Measurements from ENCODE around the gene NCKAP5.
A peak's percentile ranks its signal among the peaks of the same experiment; 100 is the strongest.

NCKAP5 gene

GRCh38 chr2:133568172-133568571 lies at the start of gene NCKAP5:
NCKAP5 (minus strand) TSS chr2:133568463; CDS start chr2:133517526, 50,937 bp downstream.
- intact Hi-C loops (cut with DNase I), result loop anchor here (10.0 kb wide), 2 partner anchors 217 to 1023 kb away; no protein-coding TSS in a partner anchor

DNA sequence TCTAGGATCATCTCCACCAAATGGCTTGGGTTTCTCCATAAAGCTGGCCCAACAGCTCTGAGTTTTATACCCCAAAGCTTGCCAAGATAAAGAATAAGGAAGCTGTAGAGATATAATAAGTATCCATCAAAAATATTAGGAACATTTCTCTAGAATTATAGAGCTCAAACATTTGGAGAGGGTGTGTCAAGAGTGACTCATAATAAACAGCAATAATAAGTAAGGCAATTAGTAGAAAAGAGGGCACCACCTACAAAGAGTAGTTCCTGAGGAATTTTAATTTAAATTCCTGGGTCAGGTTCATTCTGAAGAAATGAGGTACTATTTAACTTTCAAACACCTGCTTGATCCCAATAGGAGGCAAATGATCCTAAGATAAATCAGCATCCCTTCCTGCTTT lies 41.4 kb upstream of the NCKAP5 start:
- intact Hi-C loops (cut with DNase I), result no loop called here
- DNase-seq, result no peak

More at GRCh38 chr2:133568172-133568571, at the start of gene NCKAP5:
- DNase-seq, result peak; percentile 12 to 83 (median 57)

DNA sequence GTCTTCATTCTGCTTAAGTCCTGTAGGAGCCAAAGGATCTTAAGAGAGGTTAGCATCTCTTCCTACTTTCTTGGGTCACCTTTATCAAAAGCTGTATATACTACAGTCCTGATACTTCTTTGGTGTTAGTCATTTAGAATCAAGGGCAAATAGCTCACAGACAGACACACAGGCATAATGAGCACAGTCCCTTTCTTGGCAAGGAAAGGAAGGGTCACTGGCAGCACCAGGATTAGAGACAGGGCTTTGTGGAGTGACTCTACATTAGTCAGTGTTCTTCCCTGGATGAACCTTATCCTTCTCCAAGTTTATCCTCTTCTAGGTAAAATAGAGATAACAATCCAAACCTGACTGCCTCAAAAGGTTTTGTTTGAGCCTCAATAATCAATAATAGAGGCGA lies 40.0 kb upstream of the NCKAP5 start:
- no peak for DNase-seq
- intact Hi-C loops (cut with DNase I), result no loop called here

- no peak for DNase-seq
- intact Hi-C loops (cut with DNase I), result no loop called here
Observed at GRCh38 chr2:133607679-133608078, 39.4 kb upstream of the NCKAP5 start.

DNA sequence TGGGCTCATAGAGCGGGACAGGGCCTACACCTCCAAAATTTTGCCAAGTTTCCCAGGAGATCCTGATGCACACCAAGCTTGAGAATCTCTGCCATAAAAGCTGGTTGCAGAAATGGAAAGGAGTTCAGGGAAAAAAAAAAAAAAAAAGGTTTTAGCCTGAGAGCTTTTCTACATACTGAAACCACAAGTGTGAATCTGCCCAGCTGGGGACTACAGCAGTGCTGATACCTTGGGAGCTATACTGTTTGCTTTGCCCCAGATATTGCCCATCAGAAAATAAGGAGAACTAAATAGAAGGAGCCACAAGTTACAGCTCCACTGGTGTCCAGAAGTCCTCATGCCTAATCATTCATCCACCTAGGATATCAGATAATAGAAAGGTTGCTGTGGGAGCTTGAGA lies 38.4 kb upstream of the NCKAP5 start:
- DNase-seq, result no peak
- intact Hi-C loops (cut with DNase I), result no loop called here

GRCh38 chr2:133605766-133606137 lies 37.5 kb upstream of the NCKAP5 start:
- intact Hi-C loops (cut with DNase I), result no loop called here
- no peak for DNase-seq

DNA sequence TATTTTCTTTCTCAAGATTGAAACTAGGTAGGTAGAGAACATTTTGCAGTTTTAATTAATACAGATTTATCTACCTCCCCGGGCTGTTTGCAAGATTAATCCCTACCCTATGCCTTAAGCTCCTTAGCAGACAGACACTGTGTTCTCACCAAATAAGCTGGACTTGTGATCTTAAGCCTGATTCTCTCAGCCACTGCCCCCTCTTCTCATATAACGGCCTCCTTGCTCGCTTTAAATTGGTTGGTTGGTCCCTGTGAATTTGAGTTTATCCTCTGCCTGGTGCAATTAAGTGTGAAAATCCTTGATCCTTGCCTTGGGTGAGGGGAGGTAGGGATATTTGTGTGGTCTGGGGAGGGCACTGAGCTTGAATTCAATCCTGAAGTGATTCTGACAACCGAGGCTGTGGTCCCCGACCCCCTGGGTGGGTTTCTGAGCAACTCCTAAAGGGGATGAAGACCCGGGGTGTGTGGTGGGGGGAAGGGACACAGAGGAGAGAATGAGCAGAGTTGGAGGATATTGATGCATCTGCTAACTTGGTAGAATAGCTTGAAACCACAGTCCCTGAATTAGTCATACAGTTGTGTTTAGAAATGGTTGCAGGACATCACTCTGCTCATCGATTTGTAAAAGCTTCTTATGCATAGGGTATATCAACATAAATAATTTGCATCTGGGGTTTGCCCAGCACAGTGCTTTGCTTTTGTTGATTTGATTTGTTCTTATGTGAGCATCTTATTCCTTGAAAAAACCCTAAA lies 36.9 kb upstream of the NCKAP5 start:
- intact Hi-C loops (cut with DNase I), result no loop called here
- no peak for DNase-seq

DNA sequence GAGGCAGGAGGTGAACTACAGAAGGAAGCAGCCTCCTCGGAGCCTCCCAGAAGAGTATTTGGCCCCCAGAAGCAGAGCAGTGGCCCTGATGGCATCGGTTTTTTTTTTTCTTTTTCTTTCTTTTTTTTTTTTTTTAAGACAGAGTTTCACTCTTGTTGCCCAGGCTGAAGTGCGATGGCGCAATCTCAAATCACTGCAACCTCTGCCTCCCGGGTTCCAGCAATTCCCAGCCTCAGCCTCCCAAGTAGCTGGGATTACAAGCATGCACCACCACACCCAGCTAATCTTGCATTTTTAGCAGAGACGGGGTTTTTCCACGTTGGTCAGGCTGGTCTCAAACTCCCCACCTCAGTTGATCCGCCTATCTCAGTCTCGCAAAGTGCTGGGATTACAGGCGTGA lies 34.8 kb upstream of the NCKAP5 start:
- peak in 1 of 42 donors; percentile 41 for DNase-seq
- intact Hi-C loops (cut with DNase I), result loop anchor here (5.0 kb wide), 1 partner anchor 39 kb away; no protein-coding TSS in a partner anchor

GRCh38 chr2:133602538-133602937 lies 34.3 kb upstream of the NCKAP5 start:
- intact Hi-C loops (cut with DNase I), result loop anchor here (5.0 kb wide), 1 partner anchor 40 kb away; no protein-coding TSS in a partner anchor

GRCh38 chr2:133600266-133600928 lies 32.1 kb upstream of the NCKAP5 start:
- intact Hi-C loops (cut with DNase I), result loop anchor here (5.0 kb wide), 1 partner anchor 42 kb away; no protein-coding TSS in a partner anchor
- peak; percentile 19 to 94 (median 80) for DNase-seq

More at GRCh38 chr2:133602538-133602937, 34.3 kb upstream of the NCKAP5 start:
- peak in 8 of 42 donors; percentile 23 to 61 (median 35) for DNase-seq

GRCh38 chr2:133599811-133600210 lies 31.5 kb upstream of the NCKAP5 start:
- peak in 4 of 42 donors; percentile 8 to 29 (median 16) for DNase-seq
- intact Hi-C loops (cut with DNase I), result loop anchor here (5.0 kb wide), 1 partner anchor 42 kb away; no protein-coding TSS in a partner anchor

DNA sequence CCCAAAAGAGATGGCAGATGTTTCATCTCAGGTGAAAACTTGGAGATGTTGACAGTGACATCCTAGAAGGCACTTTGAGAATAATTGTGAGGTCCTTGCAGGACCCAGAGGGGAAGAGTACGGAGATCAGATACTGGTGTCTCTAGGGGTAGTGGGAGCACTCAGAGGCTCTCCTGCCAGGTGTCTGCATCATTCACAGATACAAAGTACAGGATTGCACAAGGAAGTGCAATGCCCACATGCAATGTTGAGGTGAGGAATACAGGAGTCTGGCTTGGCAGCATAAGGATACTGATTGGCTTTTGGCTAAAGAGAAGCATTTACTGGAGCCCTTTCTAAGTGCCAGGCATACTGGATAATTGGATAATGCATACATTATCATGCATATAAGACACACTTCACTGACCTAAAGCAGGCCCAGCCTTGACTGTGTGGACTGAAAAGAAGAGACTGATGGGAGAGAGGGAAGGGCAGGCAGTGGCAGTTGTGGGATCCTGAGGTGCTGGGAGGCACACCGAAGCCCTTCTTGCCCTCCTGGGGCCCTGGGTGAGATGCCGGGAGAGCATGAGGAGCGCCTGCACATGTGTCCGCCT lies 31.0 kb upstream of the NCKAP5 start:
- intact Hi-C loops (cut with DNase I), result no loop called here
- peak in 1 of 42 donors; percentile 40 for DNase-seq

- intact Hi-C loops (cut with DNase I), result no loop called here
- DNase-seq, result peak in 12 of 42 donors; percentile 20 to 69 (median 38)
Observed at GRCh38 chr2:133598769-133599168, 30.5 kb upstream of the NCKAP5 start.

- peak in 5 of 42 donors; percentile 19 to 58 (median 44) for DNase-seq
- intact Hi-C loops (cut with DNase I), result no loop called here
Observed at GRCh38 chr2:133596701-133597393, 28.6 kb upstream of the NCKAP5 start.

DNA sequence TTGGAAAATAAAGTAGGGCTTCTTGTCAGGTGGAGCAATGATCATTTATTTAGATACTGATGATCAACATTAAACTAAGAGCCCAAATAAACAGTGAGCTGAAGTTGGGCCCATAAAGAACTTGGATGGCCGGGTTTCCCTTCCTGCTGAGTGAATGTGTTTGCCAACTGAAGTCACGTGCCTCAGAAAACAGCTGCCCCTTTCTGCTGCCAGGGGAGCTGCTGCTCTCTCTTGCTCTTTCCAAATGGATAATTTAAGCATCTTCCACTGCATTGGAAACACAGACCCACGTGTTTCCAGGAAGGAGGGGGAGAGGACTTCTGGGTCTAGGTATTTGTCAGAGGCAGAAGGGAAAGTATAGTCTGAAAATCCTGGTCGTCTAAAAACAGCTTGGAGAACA lies 22.9 kb upstream of the NCKAP5 start:
- intact Hi-C loops (cut with DNase I), result no loop called here

DNA sequence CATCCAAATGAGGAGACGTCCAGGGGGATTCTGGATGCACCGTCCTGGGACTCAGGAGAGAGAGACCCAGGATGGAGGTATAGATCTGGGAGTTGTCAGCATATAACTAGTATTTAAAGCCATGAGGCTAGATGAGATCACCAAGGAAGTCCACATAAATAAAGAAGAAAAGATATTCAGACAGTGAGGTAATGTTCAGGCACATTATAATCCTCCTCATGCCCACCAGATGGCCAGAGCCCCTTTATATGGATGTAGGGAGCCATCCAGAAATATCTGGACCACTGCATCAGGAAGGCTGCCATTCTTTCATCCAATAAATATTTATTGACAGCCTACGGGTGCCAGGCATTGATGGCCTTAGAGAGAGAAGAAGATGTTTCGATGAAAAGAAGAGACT lies 21.2 kb upstream of the NCKAP5 start:
- no peak for DNase-seq
- intact Hi-C loops (cut with DNase I), result no loop called here

More for the DNA sequence above, 22.9 kb upstream of the NCKAP5 start:
- peak; percentile 51 to 94 (median 81) for DNase-seq

DNA sequence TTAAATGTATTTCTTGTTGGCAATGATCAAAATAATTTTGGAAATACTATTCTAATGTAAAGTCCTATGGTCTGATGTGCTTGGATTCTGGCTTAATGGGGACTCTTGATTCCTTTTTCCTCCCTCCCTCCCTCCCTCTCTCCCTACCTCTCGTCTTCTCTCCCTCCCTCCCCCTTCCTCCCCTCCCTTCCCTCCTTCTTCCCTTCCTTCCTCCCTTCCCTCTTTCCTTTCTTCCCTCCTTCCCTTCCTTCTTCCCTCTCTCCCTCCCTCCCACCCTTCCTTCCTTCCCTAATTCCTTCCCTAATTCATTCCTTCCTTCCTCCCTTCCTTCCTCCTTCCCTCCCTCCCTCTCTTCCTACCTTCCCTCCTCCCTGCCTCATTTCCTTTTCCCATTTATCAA lies 19.9 kb upstream of the NCKAP5 start:
- DNase-seq, result no peak
- intact Hi-C loops (cut with DNase I), result no loop called here

- intact Hi-C loops (cut with DNase I), result no loop called here
- no peak for DNase-seq
Observed at GRCh38 chr2:133586978-133587377, 18.7 kb upstream of the NCKAP5 start.
